Astrocyte of the cerebellum (primary cell): Measurements from ENCODE around the gene PPP1R2.

ENCODE experiments used
- DNase-seq: peaks from one replicate; pipeline ENCODE4 v3.0.0-alpha.2; 2011; ENCODE audit warnings: low read depth
- H3K4me3 ChIP-seq: 2 replicates; pipeline ENCODE4 v1.5.1; 2011; ENCODE audit warnings: mild to moderate bottlenecking, low read depth, low read length, moderate library complexity
- in situ Hi-C: cut with HindIII; loops from 2 replicates; pipeline ENCODE4 v1.10.0; 2017; ENCODE audit warnings: low sequenced_read_pairs
- TF ChIP-seq, protein P1 (sequence below): IDR thresholded peaks from 2 replicates; pipeline ENCODE4 v1.5.1; 2012; ENCODE audit warnings: low read length, low read depth, moderate library complexity, mild to moderate bottlenecking; ENCODE audit errors: missing control alignments

PPP1R2 gene

DNA sequence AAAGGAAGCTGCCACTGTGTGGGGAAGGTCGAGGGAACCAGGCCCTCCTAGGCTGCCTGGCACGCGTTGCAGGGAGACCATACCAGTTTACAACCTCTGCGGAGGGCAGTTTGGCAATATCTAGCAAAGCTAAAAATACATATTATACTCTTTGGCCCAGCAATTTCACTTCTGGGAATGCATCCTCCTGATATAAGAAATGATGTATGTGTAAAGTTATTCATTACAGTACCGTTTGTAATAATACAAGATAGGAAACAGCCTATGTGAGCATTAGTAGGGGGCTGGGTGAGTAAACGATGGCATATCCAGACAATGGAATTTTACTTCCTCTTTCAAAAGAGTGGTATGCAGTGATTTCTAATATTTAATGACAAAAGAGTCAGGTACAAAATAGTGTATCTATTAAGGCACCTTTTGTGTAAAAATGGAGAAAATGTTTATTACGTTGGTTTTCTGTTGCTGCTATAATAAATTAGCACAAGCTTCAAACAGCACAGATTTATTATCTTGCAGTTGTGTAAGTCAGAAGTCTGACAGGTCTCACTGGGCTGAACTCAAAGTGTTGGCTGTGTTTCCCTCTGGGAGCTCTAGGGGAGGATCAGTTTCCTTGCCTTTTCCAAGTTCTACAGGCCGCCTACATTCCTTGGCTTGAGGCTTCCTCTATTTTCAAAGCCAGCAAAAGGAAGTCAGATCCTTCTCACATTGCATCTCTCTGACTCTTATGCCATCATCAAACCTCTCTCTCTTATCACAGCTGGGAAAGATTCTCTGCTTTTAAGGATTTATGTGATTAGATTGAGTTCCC, 31.6 kb upstream of the PPP1R2 start:
- no peak for DNase-seq
- TF ChIP-seq, protein P1, sequence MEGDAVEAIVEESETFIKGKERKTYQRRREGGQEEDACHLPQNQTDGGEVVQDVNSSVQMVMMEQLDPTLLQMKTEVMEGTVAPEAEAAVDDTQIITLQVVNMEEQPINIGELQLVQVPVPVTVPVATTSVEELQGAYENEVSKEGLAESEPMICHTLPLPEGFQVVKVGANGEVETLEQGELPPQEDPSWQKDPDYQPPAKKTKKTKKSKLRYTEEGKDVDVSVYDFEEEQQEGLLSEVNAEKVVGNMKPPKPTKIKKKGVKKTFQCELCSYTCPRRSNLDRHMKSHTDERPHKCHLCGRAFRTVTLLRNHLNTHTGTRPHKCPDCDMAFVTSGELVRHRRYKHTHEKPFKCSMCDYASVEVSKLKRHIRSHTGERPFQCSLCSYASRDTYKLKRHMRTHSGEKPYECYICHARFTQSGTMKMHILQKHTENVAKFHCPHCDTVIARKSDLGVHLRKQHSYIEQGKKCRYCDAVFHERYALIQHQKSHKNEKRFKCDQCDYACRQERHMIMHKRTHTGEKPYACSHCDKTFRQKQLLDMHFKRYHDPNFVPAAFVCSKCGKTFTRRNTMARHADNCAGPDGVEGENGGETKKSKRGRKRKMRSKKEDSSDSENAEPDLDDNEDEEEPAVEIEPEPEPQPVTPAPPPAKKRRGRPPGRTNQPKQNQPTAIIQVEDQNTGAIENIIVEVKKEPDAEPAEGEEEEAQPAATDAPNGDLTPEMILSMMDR: no peak
- no peak overlapping the region for H3K4me3 ChIP-seq
- in situ Hi-C loops: no loop called here

DNA sequence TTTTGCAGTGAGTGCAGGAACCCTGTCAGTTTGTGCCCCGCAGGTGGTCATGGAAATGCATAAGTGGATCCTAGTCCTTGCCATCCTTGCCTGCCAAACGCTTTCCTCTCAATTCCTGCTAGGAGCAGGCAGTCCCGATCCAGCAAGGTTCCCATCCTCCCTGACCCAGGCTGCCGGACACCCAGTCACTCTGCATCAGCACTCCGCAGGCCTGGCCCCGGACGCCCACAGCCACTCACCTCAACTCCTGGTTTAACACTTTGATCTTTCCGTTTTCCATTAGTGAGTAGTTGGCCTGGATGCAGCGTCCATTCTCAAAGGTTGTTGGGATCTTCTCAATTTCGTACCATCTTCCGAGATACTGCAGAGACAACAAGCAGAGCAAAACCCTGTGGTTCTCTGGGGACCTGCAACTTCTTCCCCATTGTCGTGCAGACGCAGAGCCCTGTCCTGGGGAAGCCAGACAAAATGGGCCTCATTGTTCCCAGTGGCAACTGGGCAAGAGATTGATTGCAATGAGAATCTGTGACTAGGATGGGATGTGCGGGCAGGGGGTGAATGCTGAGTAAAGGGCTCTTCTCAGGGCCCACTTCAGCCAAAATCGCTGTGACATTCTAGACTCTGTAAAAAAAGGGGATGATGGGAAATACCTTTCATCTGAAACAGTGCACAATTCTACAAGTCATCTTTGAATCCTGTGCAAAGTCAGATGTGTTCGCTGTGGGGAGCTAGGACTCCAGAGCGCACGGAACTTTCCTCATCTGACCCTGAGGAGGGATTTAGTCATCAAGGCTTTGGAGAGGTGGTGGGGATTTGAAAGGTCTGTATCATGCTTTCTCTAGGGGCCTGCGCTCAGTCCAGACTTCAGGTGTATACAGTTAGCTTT, 30.7 kb upstream of the PPP1R2 start:
- in situ Hi-C loops: no loop called here
- DNase-seq: no peak
- no peak overlapping the region for H3K4me3 ChIP-seq
- TF ChIP-seq, protein P1: no peak

DNA sequence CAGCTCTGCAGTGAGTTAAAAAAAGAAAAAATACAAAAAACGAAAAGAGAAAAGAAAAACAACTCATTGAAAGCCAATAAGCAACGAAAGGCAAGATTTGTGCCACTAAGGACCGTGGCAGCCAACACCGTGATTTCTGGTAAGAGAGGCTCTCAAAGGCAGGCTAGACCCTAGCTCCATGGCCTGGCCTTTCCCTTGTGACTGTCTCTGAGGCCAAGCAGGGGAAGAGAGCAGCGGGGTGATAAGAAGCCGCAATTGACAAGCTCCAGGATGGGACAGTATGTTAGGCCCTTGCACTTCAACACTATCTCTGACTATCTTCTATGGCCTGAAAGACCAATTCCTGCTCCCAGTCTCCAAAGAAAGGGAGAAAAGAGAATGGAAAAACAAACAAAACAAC, 28.2 kb upstream of the PPP1R2 start:
- TF ChIP-seq, protein P1: no peak

DNA sequence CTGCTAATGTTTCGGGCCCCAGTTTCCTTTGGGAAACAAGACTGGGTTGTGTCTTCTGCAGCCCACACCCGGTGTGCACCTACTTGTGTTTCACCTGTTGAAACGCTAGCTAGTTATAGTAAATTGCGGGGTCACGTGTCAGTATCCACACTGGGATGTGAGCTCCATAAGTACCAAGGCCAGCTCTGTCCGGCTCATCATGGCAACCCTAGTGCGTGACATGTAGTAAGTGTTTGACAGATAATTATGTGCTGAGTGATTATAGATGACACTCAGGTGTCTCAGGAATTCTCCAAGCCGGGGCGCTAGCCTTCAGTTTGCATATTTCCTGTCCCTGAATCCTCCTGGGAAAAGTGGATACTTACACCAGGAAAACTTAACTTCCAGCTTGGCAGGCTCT, 27.8 kb upstream of the PPP1R2 start:
- in situ Hi-C loops: no loop called here
- no peak overlapping the region for H3K4me3 ChIP-seq
- DNase-seq: no peak
- TF ChIP-seq, protein P1: no peak

More for the DNA sequence above, 28.2 kb upstream of the PPP1R2 start:
- H3K4me3 ChIP-seq: no peak overlapping the region
- no peak for DNase-seq
- in situ Hi-C loops: no loop called here

DNA sequence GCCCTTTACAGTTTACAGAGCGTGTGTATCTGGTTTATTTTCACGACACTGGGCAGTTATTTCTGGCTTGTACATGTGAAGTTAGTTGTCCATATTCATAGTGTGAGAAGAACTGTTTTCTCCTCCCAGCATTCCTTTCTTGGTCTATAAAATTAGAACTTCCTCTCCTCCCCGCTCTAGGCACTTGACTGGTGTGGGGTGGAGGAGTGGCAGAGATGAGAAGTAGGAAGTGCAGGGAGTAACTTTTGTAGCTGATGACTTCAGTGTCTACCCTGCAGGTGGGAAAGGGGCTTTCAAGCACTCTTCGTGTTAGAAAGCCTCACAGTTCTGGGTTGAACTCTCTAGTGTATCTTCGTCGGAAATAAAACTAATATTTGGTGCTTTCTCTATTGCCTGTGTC, 27.2 kb upstream of the PPP1R2 start:
- H3K4me3 ChIP-seq: no peak overlapping the region
- TF ChIP-seq, protein P1: no peak
- no peak for DNase-seq
- in situ Hi-C loops: no loop called here

DNA sequence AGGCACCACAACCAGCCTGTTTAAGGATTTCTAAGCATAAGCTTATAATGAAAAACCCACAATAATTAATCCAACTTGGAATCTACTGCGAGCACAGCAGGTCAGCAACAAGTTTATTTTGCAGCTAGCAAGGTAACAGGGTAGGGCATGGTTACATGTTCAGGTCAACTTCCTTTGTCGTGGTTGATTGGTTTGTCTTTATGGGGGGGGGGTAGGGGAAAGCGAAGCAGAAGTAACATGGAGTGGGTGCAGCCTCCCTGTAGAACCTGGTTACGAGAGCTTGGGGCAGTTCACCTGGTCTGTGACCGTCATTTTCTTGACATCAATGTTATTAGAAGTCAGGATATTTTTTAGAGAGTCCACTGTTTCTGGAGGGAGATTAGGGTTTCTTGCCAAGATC, 25.5 kb upstream of the PPP1R2 start:
- TF ChIP-seq, protein P1: no peak
- H3K4me3 ChIP-seq: no peak overlapping the region
- DNase-seq: no peak
- in situ Hi-C loops: no loop called here
